Epithelial cell of proximal tubule (primary cell): ENCODE data around the gene SLCO1C1. TPM values are rescaled to one million over a fixed set of nuclear protein-coding genes. Genes with fewer than 3 reads are reported as not detected.
"Not testable (repeated sequence)": the region's sequence is repeated elsewhere in the genome, so short reads cannot be mapped to it uniquely, and the experiment has no call there.

Source experiments
- DNase-seq: peaks from one replicate; pipeline ENCODE4 v3.0.0-alpha.2; 2011; ENCODE audit warnings: low read depth
- H3K4me3 ChIP-seq: 2 replicates; pipeline ENCODE4 v1.5.1; 2011; ENCODE audit warnings: low read depth, mild to moderate bottlenecking, low read length
- total RNA-seq: library from RNA; depleted of rRNA; stranded (reverse); fragments of >200 nt; gene quantifications from 2 replicates; pipeline ENCODE4 v1.2.3, GENCODE V29; 2015
- TF ChIP-seq, protein P1 (sequence below): conservative IDR thresholded peaks from 2 replicates; pipeline ENCODE4 v1.5.1; 2012; ENCODE audit warnings: low read depth, mild to moderate bottlenecking, low read length

The SLCO1C1 gene
- total RNA-seq, 1 donor from 2014 or later = not detected

DNA sequence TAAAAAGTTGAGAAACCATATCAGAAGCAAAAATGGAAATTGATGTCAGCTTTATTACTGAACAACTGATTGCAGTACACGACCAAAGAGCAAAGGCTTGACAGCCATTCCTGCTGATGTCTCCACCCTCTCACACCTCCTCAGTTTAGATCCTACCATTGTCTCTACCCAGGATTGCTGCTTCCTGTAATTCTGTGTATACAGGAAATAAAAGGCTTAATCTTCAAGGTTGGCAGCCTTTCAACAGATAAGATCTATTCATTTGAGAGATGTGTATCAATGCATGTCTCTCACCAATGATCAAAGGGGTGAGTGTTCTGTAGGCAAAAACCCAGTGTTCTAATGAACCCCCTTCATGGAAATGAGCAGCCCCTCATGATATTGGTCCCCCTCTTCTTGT lies 27.0 kb downstream of the SLCO1C1 start:
- no peak for DNase-seq
- TF ChIP-seq, protein P1, sequence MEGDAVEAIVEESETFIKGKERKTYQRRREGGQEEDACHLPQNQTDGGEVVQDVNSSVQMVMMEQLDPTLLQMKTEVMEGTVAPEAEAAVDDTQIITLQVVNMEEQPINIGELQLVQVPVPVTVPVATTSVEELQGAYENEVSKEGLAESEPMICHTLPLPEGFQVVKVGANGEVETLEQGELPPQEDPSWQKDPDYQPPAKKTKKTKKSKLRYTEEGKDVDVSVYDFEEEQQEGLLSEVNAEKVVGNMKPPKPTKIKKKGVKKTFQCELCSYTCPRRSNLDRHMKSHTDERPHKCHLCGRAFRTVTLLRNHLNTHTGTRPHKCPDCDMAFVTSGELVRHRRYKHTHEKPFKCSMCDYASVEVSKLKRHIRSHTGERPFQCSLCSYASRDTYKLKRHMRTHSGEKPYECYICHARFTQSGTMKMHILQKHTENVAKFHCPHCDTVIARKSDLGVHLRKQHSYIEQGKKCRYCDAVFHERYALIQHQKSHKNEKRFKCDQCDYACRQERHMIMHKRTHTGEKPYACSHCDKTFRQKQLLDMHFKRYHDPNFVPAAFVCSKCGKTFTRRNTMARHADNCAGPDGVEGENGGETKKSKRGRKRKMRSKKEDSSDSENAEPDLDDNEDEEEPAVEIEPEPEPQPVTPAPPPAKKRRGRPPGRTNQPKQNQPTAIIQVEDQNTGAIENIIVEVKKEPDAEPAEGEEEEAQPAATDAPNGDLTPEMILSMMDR = no peak
- no peak overlapping the region for H3K4me3 ChIP-seq

DNA sequence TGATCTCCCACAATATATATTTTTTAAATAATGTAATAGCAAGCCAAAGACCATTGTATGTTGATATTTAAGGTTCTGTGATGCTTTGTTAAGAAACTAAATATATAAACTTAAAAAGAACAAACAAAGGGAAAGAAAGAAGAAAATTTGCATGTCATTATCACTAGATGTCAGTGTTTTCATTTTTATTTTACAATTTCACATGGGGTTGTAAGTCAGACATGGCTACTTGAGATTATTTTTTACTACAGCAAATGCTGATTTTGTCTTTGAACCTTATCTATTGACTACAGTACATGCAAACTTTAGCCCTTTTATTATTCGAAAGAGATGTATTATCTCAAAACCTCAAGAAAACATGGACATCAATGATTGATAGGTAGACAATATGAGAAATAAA lies 36.1 kb downstream of the SLCO1C1 start:
- no peak overlapping the region for H3K4me3 ChIP-seq
- TF ChIP-seq, protein P1 = no peak
- DNase-seq = no peak

DNA sequence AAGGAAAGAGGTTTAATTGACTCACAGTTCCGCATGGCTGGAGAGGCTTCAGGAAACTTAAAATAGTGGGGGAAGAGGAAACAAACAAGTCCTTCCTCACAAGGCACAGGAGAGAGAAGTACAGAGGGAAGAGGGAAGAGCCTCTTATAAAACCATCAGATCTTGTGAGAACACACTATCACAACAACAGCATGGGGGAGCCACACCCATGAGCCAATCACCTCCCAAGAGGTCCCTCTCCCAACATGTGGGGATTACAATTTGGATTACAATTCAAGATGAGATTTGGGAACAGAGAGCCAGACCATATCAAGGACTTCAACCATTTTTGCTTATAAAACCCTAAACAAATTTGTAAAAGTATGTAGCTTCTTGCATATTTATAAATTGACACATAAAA lies 45.8 kb downstream of the SLCO1C1 start:
- no peak overlapping the region for H3K4me3 ChIP-seq
- no peak for DNase-seq
- TF ChIP-seq, protein P1 = no peak

DNA sequence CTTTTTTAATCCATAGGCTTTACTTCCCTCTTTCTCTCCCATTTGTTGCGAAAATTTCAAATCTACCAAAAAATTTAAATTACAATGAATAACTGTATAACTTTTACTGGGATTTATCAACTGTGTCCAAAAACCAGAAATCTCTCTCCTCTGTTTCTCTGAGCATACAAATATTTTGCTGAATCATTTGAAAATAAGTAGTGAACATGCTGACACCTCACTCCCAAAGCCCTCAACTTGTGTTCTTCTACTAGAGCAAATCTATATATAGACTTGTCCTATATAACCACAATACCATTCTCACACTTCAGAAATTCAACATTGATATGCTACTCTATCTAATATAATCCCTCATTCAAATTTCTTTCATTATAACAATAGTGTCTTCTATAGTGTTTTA lies 53.1 kb downstream of the SLCO1C1 start:
- DNase-seq = no peak

DNA sequence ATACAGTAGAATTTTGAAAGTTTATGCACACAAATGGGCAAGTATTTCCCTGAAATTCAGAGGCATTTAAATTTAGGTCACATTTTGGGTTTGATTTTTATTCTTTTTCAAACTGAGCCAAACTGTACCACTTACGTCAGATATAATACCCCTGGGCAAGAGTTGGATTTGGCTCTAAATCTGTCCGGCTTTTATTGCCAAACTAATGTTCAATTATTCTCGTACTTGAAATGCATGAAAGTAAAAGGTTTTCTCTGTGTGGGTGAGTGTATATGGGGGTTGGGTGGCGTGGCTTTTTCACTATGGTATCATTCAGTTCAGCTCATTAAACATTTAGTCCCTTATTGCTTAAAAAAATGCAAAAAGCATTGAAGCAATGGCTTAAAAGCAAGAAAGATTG lies 55.9 kb downstream of the SLCO1C1 start:
- no peak overlapping the region for H3K4me3 ChIP-seq
- TF ChIP-seq, protein P1 = no peak
- no peak for DNase-seq

More for the DNA sequence above, 53.1 kb downstream of the SLCO1C1 start:
- TF ChIP-seq, protein P1 = no peak
- no peak overlapping the region for H3K4me3 ChIP-seq

DNA sequence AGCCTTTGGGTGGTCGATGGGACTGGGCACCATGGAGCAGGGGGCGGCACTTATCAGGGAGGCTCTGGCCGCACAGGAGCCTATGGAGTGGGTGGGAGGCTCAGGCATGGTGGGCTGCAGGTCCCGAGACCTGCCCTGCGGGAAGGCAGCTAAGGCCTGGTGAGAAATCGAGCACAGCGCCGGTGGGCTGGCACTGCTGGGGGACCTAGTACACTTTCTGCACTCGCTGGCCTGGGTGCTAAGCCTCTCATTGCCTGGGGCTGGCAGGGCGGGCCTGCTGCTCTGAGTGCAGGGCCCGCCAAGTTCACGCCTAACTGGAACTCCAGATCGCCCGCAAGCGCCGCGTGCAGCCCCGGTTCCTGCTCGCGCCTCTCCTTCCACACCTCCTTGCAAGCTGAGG lies 82.3 kb downstream of the SLCO1C1 start:
- TF ChIP-seq, protein P1 = no peak

DNA sequence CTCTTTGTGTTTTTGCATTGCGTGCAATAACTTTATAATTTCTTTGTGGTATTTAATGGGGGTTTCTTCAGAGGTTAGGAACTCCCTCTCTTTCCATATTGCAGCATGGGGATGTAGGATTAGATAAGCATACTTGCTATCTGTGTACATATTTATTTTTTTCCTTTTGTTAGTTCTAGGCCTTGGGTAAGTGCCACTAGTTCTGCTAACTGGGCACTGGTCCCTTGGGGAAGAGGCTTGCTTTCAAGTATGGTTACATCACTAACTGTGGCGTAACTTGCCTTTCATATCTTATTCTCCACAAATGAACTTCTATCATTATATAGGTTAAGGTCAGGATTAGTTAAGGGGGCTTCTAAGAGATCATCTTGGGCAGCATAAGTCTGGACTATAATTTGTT lies 83.8 kb downstream of the SLCO1C1 start:
- TF ChIP-seq, protein P1 = no peak
- no peak for DNase-seq

More for the DNA sequence above, 82.3 kb downstream of the SLCO1C1 start:
- no peak for DNase-seq
- H3K4me3 ChIP-seq = no peak overlapping the region

DNA sequence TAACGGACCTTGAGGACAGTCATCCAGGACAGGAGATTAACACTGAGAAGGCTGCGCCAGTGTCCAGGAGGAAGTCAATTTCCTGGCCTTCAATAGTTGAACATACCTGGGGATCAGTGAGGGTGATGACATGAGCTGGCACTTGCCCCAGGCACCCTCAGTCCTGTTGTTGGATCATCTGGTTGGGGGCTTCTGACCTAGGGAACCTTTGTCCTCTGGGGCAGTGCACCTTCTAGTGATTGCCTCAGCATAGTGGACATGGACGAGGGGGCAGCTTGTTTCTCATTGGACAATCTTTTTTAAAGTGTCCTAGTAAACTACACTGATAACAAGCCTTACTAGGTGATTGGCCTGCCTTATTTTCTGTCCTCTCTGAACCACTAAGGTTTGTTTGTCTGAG lies 84.8 kb downstream of the SLCO1C1 start:
- DNase-seq, H3K4me3 ChIP-seq: not testable (repeated sequence)

More for the DNA sequence above, 83.8 kb downstream of the SLCO1C1 start:
- no peak overlapping the region for H3K4me3 ChIP-seq

DNA sequence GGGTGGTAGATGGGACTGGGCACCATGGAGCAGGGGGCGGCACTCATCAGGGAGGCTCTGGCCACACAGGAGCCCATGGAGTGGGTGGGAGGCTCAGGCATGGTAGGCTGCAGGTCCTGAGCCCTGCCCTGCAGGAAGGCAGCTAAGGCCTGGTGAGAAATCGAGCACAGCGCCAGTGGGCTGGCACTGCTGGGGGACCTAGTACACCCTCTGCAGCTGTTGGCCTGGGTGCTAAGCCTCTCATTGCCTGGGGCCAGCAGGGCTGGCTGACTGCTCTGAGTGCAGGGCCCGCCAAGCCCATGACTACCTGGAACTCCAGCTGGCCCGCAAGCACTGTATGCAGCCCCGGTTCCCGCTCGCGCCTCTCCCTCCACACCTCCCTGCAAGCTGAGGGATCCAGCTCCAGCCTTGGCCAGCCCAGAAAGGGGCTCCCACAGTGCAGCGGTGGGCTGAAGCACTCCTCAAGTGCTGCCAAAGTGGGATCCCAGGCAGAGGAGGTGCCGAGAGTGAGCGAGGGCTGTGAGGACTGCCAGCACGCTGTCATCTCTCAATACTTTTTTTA lies 88.7 kb downstream of the SLCO1C1 start:
- DNase-seq, H3K4me3 ChIP-seq: not testable (repeated sequence)
